Activated CD8-positive, alpha-beta memory T cell treated with anti-CD3 and anti-CD28 coated beads, Interleukin-2, amount 50 U/mL, for 1 hour (primary cell): ENCODE measurements around the gene LVRN.

Source experiments
- DNase-seq: peaks from one replicate; pipeline ENCODE4 v3.0.0-alpha.2; 2020; ENCODE audit errors: extremely low read depth

LVRN gene

GRCh38 chr5:116025866-116026265 is 63.6 kb downstream of the LVRN start:
- no peak for DNase-seq

- DNase-seq = no peak
These were observed 69.8 kb downstream of the LVRN start, which contains the start of gene ARL14EPL for GRCh38 chr5:116032094-116032517. Gene ARL14EPL, plus strand, starts transcription at chr5:116032472. Its CDS starts 18,994 bp downstream, at chr5:116051466.

- DNase-seq = no peak
These were observed 70.7 kb downstream of the LVRN start for GRCh38 chr5:116032991-116033390.

- DNase-seq = no peak
These were observed 72.8 kb downstream of the LVRN start for GRCh38 chr5:116035123-116035522.

GRCh38 chr5:116037236-116037822 is 75.1 kb downstream of the LVRN start:
- no peak for DNase-seq

- DNase-seq = no peak
These were observed 76.5 kb downstream of the LVRN start for GRCh38 chr5:116038817-116039216.

GRCh38 chr5:116042375-116042774 is 80.1 kb downstream of the LVRN start:
- DNase-seq = no peak

GRCh38 chr5:116044073-116044472 is 81.8 kb downstream of the LVRN start:
- no peak for DNase-seq

- DNase-seq = no peak
These were observed 83.5 kb downstream of the LVRN start for GRCh38 chr5:116045821-116046220.

- no peak for DNase-seq
These were observed 84.0 kb downstream of the LVRN start for GRCh38 chr5:116046261-116046660.

GRCh38 chr5:116046823-116047222 is 84.5 kb downstream of the LVRN start:
- DNase-seq = no peak

GRCh38 chr5:116058346-116058936 is 96.2 kb downstream of the LVRN start:
- no peak for DNase-seq

GRCh38 chr5:116062352-116062751 is 100.1 kb downstream of the LVRN start:
- DNase-seq = no peak

- DNase-seq = no peak
These were observed 101.7 kb downstream of the LVRN start for GRCh38 chr5:116063950-116064349.

GRCh38 chr5:116068028-116068632 is 105.9 kb downstream of the LVRN start:
- no peak for DNase-seq

GRCh38 chr5:116071211-116071610 is 108.9 kb downstream of the LVRN start:
- no peak for DNase-seq

GRCh38 chr5:116075191-116075831 is 113.0 kb downstream of the LVRN start:
- no peak for DNase-seq

- no peak for DNase-seq
These were observed 114.2 kb downstream of the LVRN start for GRCh38 chr5:116076496-116076895.
